ENCODE results near the gene OPHN1.

GRCh38 chrX:68428431-68428830 is 4.9 kb downstream of the OPHN1 start:
- TF ChIP-seq JUND (IDR thresholded peaks at IDR 0.05; ENCODE audit: low read depth, low read length) (no peak), EZH2 (IDR thresholded peaks at IDR 0.05; ENCODE audit: borderline replicate concordance, control insufficient read depth, low read depth, low read length) (no peak), SP1 (IDR thresholded peaks at IDR 0.05; ENCODE audit: low read depth, low read length) (no peak), MYC (IDR thresholded peaks at IDR 0.05; ENCODE audit: insufficient read depth, insufficient read length, insufficient replicate concordance, low read length, severe bottlenecking) (no peak)
- TF ChIP-seq, protein P1, sequence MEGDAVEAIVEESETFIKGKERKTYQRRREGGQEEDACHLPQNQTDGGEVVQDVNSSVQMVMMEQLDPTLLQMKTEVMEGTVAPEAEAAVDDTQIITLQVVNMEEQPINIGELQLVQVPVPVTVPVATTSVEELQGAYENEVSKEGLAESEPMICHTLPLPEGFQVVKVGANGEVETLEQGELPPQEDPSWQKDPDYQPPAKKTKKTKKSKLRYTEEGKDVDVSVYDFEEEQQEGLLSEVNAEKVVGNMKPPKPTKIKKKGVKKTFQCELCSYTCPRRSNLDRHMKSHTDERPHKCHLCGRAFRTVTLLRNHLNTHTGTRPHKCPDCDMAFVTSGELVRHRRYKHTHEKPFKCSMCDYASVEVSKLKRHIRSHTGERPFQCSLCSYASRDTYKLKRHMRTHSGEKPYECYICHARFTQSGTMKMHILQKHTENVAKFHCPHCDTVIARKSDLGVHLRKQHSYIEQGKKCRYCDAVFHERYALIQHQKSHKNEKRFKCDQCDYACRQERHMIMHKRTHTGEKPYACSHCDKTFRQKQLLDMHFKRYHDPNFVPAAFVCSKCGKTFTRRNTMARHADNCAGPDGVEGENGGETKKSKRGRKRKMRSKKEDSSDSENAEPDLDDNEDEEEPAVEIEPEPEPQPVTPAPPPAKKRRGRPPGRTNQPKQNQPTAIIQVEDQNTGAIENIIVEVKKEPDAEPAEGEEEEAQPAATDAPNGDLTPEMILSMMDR (IDR thresholded peaks at IDR 0.05 in 2 of 3, conservative IDR thresholded peaks at IDR 0.05 in 1 of 3; ENCODE audit: control insufficient read depth in 2 of 3, extremely low read depth in 1 of 3, insufficient read depth in 1 of 3, low read depth in 3 of 3, low read length in 3 of 3): no peak
